Endothelial cell (in vitro differentiated cells): Measurements from ENCODE around the gene CDC42. TPM values are rescaled to one million over a fixed set of nuclear protein-coding genes. Genes with fewer than 3 reads are reported as not detected.
A peak's percentile ranks its signal among the peaks of the same experiment; 100 is the strongest.

Source experiments
- DNase-seq: peaks from one replicate; pipeline ENCODE4 v3.0.0; 2021; ENCODE audit warnings: low spot score
- H3K27ac Mint-ChIP-seq: one replicate; pipeline ENCODE4 v1.8.0; 2021; ENCODE audit warnings: mixed read lengths, inconsistent platforms; ENCODE audit not compliant: unreplicated experiment
- H3K27me3 Mint-ChIP-seq: one replicate; pipeline ENCODE4 v1.8.0; 2021; ENCODE audit warnings: mild to moderate bottlenecking, moderate library complexity, mixed read lengths, inconsistent platforms; ENCODE audit not compliant: unreplicated experiment
- H3K36me3 Mint-ChIP-seq: one replicate; pipeline ENCODE4 v1.8.0; 2021; ENCODE audit warnings: mild to moderate bottlenecking, low read depth, mixed read lengths, inconsistent platforms; ENCODE audit not compliant: unreplicated experiment
- H3K4me1 Mint-ChIP-seq: one replicate; pipeline ENCODE4 v1.8.0; 2021; ENCODE audit warnings: mild to moderate bottlenecking, mixed read lengths, inconsistent platforms; ENCODE audit not compliant: unreplicated experiment
- H3K4me3 Mint-ChIP-seq: one replicate; pipeline ENCODE4 v1.8.0; 2021; ENCODE audit warnings: mild to moderate bottlenecking, mixed read lengths, inconsistent platforms; ENCODE audit not compliant: unreplicated experiment
- H3K9me3 Mint-ChIP-seq: one replicate; pipeline ENCODE4 v1.8.0; 2021; ENCODE audit warnings: mixed read lengths, inconsistent platforms; ENCODE audit not compliant: unreplicated experiment
- total RNA-seq: library from RNA; stranded (reverse); fragmentation: NEBNext Ultra II Directional; extraction: Animal tissue kit (Norgen Biotek cat#: 25700); gene quantifications from one replicate; pipeline ENCODE4 v1.2.1, GENCODE V29; 2021; ENCODE audit not compliant: unreplicated experiment
- TF ChIP-seq, protein P1 (sequence below): fragments of 200-600 bp; sonication (generic); IDR thresholded peaks from one replicate; pipeline ENCODE4 v1.5.0; 2021; ENCODE audit warnings: antibody characterized with exemption; ENCODE audit not compliant: unreplicated experiment

CDC42 gene
- total RNA-seq, 1 donor from 2014 or later: 370 TPM

DNA sequence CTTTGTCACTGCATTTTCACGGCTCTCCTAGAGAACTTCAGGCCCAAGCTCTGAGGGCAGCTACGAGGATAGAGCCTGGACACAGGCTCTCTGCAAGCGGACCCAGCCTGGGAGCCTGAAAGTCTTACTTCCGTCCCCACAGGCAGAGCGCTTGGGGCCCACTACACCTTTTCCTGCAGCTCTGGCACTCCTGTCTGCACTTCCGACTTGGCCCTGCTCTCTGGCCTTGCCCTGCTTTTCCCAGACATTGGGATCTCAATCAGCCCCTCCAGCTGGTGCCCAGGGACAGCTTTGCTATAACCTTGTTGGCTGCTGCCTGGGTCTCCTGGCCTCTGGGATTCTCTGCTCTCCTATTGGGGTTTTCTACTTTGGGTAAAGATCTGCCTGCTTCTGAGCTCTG, 62.8 kb downstream of the CDC42 start:
- TF ChIP-seq, protein P1, sequence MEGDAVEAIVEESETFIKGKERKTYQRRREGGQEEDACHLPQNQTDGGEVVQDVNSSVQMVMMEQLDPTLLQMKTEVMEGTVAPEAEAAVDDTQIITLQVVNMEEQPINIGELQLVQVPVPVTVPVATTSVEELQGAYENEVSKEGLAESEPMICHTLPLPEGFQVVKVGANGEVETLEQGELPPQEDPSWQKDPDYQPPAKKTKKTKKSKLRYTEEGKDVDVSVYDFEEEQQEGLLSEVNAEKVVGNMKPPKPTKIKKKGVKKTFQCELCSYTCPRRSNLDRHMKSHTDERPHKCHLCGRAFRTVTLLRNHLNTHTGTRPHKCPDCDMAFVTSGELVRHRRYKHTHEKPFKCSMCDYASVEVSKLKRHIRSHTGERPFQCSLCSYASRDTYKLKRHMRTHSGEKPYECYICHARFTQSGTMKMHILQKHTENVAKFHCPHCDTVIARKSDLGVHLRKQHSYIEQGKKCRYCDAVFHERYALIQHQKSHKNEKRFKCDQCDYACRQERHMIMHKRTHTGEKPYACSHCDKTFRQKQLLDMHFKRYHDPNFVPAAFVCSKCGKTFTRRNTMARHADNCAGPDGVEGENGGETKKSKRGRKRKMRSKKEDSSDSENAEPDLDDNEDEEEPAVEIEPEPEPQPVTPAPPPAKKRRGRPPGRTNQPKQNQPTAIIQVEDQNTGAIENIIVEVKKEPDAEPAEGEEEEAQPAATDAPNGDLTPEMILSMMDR: no peak
- Mint-ChIP-seq H3K9me3 (no peaks in the 10 kb centered on the region), H3K27me3 (peaks cover 9% of the 10 kb centered on the region), H3K36me3 (peaks cover 14% of the 10 kb centered on the region), H3K27ac (peak overlapping the region; percentile 80), H3K4me1 (peaks cover 32% of the 10 kb centered on the region), H3K4me3 (peak overlapping the region; percentile 52)
- DNase-seq: no peak

DNA sequence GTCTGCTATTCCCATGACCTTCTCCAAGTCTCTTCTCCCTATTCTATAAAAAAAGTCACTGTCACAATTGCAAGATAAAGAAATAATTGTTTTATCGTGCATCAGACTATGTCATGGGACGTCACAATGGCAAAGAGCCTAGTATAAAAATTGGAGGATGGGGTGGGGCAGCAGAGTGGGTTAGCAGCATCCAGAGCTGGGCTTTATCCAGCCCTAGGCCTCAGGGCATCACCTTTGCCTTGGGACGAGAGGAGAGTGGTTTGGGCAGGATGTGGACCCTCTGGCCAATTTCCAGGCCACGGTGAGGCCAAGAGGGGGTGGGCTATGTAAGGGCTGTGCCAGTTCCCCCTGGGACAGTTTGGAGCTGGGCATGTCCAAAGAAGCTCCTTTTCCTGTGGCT, 64.7 kb downstream of the CDC42 start:
- peak overlapping the region; percentile 52 for H3K27ac Mint-ChIP-seq
- TF ChIP-seq, protein P1: no peak
- DNase-seq: no peak
- peaks cover 20% of the 10 kb centered on the region for H3K36me3 Mint-ChIP-seq
- H3K4me3 Mint-ChIP-seq: no peak overlapping the region
- no peaks in the 10 kb centered on the region for H3K9me3 Mint-ChIP-seq
- H3K27me3 Mint-ChIP-seq: peaks cover 6% of the 10 kb centered on the region
- H3K4me1 Mint-ChIP-seq: peaks cover 31% of the 10 kb centered on the region

DNA sequence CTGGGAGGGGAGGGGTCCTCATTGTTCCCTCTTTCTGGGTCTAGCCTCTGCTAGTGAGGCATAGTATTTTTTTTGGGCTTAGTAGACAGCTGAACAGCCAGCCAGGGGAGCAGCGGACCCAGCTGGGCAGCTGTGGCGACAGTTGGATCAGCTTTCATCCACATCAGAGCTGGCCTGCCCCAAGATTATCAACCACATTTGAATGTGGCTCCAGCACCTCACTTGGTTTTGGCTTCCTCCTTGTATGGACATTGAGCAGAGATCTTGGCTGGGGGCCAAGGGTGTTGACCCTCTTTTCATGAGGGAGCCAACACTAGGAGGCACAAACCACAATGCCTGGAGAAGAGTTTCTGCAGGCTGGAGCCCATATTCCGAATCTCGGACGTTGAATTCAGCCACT, 65.3 kb downstream of the CDC42 start:
- no peak overlapping the region for H3K4me3 Mint-ChIP-seq
- TF ChIP-seq, protein P1: no peak
- H3K27ac Mint-ChIP-seq: no peak overlapping the region
- H3K4me1 Mint-ChIP-seq: peaks cover 25% of the 10 kb centered on the region
- H3K36me3 Mint-ChIP-seq: peaks cover 20% of the 10 kb centered on the region
- DNase-seq: no peak
- H3K27me3 Mint-ChIP-seq: peaks cover 6% of the 10 kb centered on the region
- H3K9me3 Mint-ChIP-seq: no peaks in the 10 kb centered on the region

DNA sequence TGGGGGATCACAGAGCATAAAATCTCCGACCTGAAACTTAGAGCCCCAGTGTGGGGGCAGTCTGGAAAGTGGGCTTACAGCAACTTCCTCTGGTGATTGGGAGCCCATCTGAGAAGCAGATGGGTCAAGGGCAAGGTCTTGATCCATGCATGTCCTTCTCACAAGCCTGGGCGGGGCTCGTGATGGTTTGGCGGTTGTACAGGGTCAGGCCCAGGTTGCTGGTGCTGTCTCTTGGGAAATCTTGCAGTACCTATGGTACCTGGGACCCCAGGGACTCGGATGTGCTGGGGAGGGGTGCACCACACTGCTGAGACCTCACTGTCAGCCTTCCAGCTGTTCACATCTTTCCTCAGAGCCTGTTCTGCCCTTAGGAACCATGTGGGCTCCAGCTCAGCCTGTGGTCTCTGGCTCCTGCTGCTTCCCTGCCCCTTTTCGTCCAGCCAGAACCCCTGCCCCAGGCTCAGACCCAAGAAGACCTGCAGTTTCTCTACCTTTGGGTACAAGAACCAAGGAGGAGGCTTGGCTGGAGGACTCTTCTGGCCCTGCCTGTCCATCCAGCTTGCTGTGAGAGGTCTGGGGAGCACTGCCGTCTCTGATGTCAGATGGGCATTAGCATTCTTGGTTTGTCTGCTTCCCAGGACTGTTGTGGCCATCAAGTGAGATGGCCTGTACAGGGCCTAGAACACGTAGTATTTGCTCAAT, 65.9 kb downstream of the CDC42 start:
- no peak overlapping the region for H3K27ac Mint-ChIP-seq
- H3K4me3 Mint-ChIP-seq: no peak overlapping the region
- no peaks in the 10 kb centered on the region for H3K9me3 Mint-ChIP-seq
- TF ChIP-seq, protein P1: no peak
- H3K4me1 Mint-ChIP-seq: peaks cover 19% of the 10 kb centered on the region
- H3K36me3 Mint-ChIP-seq: peaks cover 15% of the 10 kb centered on the region
- no peak for DNase-seq
- H3K27me3 Mint-ChIP-seq: peaks cover 6% of the 10 kb centered on the region

DNA sequence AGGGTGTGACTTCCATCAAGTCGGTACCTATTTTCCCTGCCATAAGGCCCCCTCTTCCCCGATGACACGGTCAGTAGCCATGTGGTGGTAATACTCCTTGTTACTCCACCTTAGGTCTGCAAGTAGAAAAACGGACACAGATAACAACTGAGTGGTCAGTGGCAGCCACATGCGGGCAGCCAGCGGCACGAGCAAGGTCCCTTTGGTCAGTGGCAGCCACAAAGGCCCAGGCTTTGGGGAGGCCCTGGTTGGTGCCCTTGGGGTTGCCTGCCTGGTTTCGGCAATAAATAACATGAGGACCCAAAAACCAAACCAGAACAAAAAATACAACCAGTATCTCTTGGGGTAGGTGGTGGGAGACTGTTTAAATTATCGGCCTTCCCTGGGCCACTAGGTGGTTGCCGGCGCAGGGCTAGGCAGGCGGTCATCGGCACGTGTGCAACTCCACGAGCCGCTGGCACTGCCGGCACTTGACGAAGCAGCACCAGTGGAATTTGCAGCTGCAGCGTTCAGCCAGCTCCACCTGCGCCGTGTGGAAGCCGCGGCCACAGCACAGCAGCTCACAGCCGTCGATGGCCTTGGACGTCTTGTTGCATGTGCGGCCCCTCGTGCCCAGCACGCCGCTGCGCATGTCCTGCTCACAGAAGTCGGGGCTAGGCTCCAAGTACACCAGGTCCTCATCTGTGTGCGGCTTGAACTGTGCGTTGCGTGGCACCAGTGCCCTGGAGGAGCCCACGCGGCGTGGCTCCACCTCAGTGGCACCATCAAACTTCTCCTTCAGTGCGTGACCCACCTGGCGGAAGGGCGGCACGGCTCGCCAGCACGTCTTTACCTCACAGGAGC, 67.3 kb downstream of the CDC42 start:
- Mint-ChIP-seq H3K27me3 (peaks cover 6% of the 10 kb centered on the region), H3K4me1 (peaks cover 8% of the 10 kb centered on the region), H3K36me3 (peaks cover 12% of the 10 kb centered on the region), H3K27ac (peak overlapping the region; percentile 24), H3K4me3 (no peak overlapping the region), H3K9me3 (no peaks in the 10 kb centered on the region)
- TF ChIP-seq, protein P1: no peak
- DNase-seq: no peak
